WTC11 (cell line): ENCODE data around the gene POLDIP3. TPM values are rescaled to one million over a fixed set of nuclear protein-coding genes. Genes with fewer than 3 reads are reported as not detected.

Source experiments
- ATAC-seq: fragments of 200-7000 bp; cut with Tn5 transposase; 2 replicates; pipeline ENCODE4 v1.10.0; 2021; ENCODE audit warnings: mild to moderate bottlenecking, moderate library complexity
- CTCF ChIA-PET: fragments of 300-600 bp; sonication (Branson Sonifier 250); formaldehyde crosslinking; loops from one replicate; lab custom pipeline; 2021; ENCODE audit warnings: antibody characterized with exemption; lab: Charles Lee
- POLR2A ChIA-PET: fragments of 350-600 bp; sonication (Branson Sonifier 250); formaldehyde crosslinking; loops from one replicate; lab custom pipeline; 2021; ENCODE audit warnings: antibody characterized with exemption; lab: Charles Lee
- DNase-seq: peaks from one replicate; pipeline ENCODE4 v3.0.0; 2021; ENCODE audit warnings: low spot score
- H3K27ac Mint-ChIP-seq: 2 replicates; pipeline ENCODE4 v1.8.0; 2021; ENCODE audit warnings: mixed read lengths
- H3K27me3 Mint-ChIP-seq: 2 replicates; pipeline ENCODE4 v1.8.0; 2021; ENCODE audit warnings: low read depth, mild to moderate bottlenecking, moderate library complexity, mixed read lengths
- H3K36me3 Mint-ChIP-seq: 2 replicates; pipeline ENCODE4 v1.8.0; 2021; ENCODE audit warnings: mixed read lengths
- H3K4me1 Mint-ChIP-seq: 2 replicates; pipeline ENCODE4 v1.8.0; 2022; ENCODE audit warnings: mixed read lengths
- H3K4me3 Mint-ChIP-seq: 2 replicates; pipeline ENCODE4 v1.8.0; 2021; ENCODE audit warnings: mild to moderate bottlenecking, moderate library complexity, mixed read lengths
- H3K9me3 Mint-ChIP-seq: 2 replicates; pipeline ENCODE4 v1.8.0; 2021; ENCODE audit warnings: mixed read lengths
- CREM ChIP-seq: sonication (generic); formaldehyde crosslinking; IDR thresholded peaks from 2 replicates; pipeline ENCODE4 v1.8.1; 2022; ENCODE audit warnings: mild to moderate bottlenecking, missing genetic modification reagents, moderate library complexity
- EMX1 ChIP-seq: fragments of 250-450 bp; sonication (Bioruptor Pico); IDR thresholded peaks from 2 replicates; pipeline ENCODE4 v1.8.0; 2021; ENCODE audit warnings: mild to moderate bottlenecking
- JAZF1 ChIP-seq: fragments of 250-450 bp; sonication (Bioruptor Pico); IDR thresholded peaks from 2 replicates; pipeline ENCODE4 v1.9.0; 2021; ENCODE audit warnings: moderate library complexity, mild to moderate bottlenecking, inconsistent platforms
- PRRX2 ChIP-seq: fragments of 250-450 bp; sonication (Bioruptor Pico); IDR thresholded peaks from 2 replicates; pipeline ENCODE4 v1.8.0; 2021; ENCODE audit warnings: mild to moderate bottlenecking
- SP1 ChIP-seq: sonication (generic); formaldehyde crosslinking; conservative IDR thresholded peaks from 2 replicates; pipeline ENCODE4 v1.8.1; 2022; ENCODE audit warnings: missing genetic modification reagents
- ZNF317 ChIP-seq: sonication (generic); formaldehyde crosslinking; IDR thresholded peaks from 2 replicates; pipeline ENCODE4 v1.8.1; 2023; ENCODE audit warnings: low read depth, mild to moderate bottlenecking, moderate library complexity, missing genetic modification reagents, borderline replicate concordance
- ZNF416 ChIP-seq: fragments of 250-450 bp; sonication (Bioruptor Pico); IDR thresholded peaks from 2 replicates; pipeline ENCODE4 v1.9.0; 2021; ENCODE audit warnings: mild to moderate bottlenecking, inconsistent platforms
- total RNA-seq: library from RNA; stranded (reverse); gene quantifications from 3 replicates; pipeline ENCODE4 v1.2.3, GENCODE V29; 2021
- TF ChIP-seq, protein P1 (sequence below): sonication (generic); formaldehyde crosslinking; IDR thresholded peaks from 2 replicates; pipeline ENCODE4 v1.8.1; 2022; ENCODE audit warnings: low read depth, missing genetic modification reagents, borderline replicate concordance
- TF ChIP-seq, protein P2 (sequence below): fragments of 200-600 bp; IDR thresholded peaks from 2 replicates; pipeline ENCODE4 v1.8.0; 2022; ENCODE audit warnings: antibody characterized with exemption
- TF ChIP-seq, protein P3 (sequence below): sonication (generic); formaldehyde crosslinking; IDR thresholded peaks from 2 replicates; pipeline ENCODE4 v1.8.0; 2023; ENCODE audit warnings: missing genetic modification reagents, mild to moderate bottlenecking, borderline replicate concordance
- TF ChIP-seq, protein P4 (sequence below): sonication (generic); formaldehyde crosslinking; IDR thresholded peaks from 2 replicates; pipeline ENCODE4 v1.8.1; 2023; ENCODE audit warnings: mild to moderate bottlenecking, missing genetic modification reagents, moderate library complexity
- TF ChIP-seq, protein P5 (sequence below): fragments of 250-450 bp; sonication (Bioruptor Pico); IDR thresholded peaks from 2 replicates; pipeline ENCODE4 v1.9.0; 2021; ENCODE audit warnings: mild to moderate bottlenecking, borderline replicate concordance
- TF ChIP-seq, protein P6 (sequence below): sonication (generic); formaldehyde crosslinking; IDR thresholded peaks from 2 replicates; pipeline ENCODE4 v1.8.1; 2023; ENCODE audit warnings: mild to moderate bottlenecking, moderate library complexity, missing genetic modification reagents

Gene POLDIP3
- total RNA-seq, 1 experiment from 2014 or later = 73.2 TPM

DNA sequence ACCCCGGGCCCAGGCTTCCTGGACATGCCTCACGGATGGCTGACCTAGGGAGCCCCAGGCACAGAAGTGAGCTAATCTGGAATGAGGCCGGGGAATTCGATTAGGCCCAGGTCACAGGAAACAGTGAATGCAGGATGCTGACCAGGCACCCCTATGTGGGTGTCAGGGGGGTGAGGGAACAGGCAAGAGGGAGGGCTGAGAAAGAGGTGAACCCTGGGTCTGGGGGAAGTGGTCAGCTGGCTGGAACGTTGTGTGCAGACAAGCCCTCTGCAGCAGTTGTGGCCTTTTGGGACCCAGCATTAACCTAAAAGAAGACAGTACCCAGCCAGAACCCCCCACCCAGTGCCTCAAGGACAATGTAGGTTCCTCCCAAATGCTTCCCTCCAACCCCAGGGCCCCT, 52.8 kb downstream of the POLDIP3 start (continued):
- TF ChIP-seq, protein P1, sequence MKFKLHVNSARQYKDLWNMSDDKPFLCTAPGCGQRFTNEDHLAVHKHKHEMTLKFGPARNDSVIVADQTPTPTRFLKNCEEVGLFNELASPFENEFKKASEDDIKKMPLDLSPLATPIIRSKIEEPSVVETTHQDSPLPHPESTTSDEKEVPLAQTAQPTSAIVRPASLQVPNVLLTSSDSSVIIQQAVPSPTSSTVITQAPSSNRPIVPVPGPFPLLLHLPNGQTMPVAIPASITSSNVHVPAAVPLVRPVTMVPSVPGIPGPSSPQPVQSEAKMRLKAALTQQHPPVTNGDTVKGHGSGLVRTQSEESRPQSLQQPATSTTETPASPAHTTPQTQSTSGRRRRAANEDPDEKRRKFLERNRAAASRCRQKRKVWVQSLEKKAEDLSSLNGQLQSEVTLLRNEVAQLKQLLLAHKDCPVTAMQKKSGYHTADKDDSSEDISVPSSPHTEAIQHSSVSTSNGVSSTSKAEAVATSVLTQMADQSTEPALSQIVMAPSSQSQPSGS (CRISPR knock-in tag) = no peak
- TF ChIP-seq, all 79 proteins: peak for 0

DNA sequence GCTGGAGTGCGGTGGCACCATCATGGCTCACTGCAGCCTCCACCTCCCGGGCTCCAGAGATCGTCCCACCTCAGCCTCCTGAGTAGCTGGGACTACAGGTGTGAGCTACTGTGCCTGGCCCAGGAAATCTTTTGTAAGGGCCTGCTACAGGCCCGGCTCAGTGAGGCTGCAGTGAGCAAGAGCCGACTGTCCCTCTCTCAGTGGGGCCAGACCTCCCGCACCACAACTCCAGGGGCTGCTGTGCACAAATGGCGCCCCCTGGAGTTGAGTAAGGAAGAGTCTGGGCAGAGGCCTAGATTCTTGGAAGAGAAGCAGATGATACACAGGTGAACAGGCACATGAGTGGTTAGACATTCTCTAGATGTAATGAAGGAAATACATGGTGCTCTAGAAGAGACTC, 53.9 kb downstream of the POLDIP3 start:
- Mint-ChIP-seq H3K27me3 (peaks cover 45% of the 10 kb centered on the region), H3K9me3 (no peaks in the 10 kb centered on the region), H3K27ac (no peak overlapping the region), H3K4me1 (peaks cover 8% of the 10 kb centered on the region), H3K4me3 (no peak overlapping the region), H3K36me3 (no peaks in the 10 kb centered on the region)
- CTCF ChIA-PET = interaction anchor here (0.6 to 2.8 kb wide), 12 partner anchors 9 to 386 kb away, joined by 3 to 15 read pairs (median 4); no protein-coding TSS in a partner anchor
- TF ChIP-seq ZNF416 (CRISPR knock-in tag) = no peak
- TF ChIP-seq PRRX2 (CRISPR knock-in tag) = no peak
- TF ChIP-seq, protein P2, sequence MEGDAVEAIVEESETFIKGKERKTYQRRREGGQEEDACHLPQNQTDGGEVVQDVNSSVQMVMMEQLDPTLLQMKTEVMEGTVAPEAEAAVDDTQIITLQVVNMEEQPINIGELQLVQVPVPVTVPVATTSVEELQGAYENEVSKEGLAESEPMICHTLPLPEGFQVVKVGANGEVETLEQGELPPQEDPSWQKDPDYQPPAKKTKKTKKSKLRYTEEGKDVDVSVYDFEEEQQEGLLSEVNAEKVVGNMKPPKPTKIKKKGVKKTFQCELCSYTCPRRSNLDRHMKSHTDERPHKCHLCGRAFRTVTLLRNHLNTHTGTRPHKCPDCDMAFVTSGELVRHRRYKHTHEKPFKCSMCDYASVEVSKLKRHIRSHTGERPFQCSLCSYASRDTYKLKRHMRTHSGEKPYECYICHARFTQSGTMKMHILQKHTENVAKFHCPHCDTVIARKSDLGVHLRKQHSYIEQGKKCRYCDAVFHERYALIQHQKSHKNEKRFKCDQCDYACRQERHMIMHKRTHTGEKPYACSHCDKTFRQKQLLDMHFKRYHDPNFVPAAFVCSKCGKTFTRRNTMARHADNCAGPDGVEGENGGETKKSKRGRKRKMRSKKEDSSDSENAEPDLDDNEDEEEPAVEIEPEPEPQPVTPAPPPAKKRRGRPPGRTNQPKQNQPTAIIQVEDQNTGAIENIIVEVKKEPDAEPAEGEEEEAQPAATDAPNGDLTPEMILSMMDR = peak; percentile 70
- TF ChIP-seq JAZF1 (CRISPR knock-in tag) = no peak
- TF ChIP-seq EMX1 (CRISPR knock-in tag) = no peak
- TF ChIP-seq ZNF317 (CRISPR knock-in tag) = no peak
- TF ChIP-seq, protein P3, sequence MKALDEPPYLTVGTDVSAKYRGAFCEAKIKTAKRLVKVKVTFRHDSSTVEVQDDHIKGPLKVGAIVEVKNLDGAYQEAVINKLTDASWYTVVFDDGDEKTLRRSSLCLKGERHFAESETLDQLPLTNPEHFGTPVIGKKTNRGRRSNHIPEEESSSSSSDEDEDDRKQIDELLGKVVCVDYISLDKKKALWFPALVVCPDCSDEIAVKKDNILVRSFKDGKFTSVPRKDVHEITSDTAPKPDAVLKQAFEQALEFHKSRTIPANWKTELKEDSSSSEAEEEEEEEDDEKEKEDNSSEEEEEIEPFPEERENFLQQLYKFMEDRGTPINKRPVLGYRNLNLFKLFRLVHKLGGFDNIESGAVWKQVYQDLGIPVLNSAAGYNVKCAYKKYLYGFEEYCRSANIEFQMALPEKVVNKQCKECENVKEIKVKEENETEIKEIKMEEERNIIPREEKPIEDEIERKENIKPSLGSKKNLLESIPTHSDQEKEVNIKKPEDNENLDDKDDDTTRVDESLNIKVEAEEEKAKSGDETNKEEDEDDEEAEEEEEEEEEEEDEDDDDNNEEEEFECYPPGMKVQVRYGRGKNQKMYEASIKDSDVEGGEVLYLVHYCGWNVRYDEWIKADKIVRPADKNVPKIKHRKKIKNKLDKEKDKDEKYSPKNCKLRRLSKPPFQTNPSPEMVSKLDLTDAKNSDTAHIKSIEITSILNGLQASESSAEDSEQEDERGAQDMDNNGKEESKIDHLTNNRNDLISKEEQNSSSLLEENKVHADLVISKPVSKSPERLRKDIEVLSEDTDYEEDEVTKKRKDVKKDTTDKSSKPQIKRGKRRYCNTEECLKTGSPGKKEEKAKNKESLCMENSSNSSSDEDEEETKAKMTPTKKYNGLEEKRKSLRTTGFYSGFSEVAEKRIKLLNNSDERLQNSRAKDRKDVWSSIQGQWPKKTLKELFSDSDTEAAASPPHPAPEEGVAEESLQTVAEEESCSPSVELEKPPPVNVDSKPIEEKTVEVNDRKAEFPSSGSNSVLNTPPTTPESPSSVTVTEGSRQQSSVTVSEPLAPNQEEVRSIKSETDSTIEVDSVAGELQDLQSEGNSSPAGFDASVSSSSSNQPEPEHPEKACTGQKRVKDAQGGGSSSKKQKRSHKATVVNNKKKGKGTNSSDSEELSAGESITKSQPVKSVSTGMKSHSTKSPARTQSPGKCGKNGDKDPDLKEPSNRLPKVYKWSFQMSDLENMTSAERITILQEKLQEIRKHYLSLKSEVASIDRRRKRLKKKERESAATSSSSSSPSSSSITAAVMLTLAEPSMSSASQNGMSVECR (CRISPR knock-in tag) = no peak
- TF ChIP-seq, protein P4, sequence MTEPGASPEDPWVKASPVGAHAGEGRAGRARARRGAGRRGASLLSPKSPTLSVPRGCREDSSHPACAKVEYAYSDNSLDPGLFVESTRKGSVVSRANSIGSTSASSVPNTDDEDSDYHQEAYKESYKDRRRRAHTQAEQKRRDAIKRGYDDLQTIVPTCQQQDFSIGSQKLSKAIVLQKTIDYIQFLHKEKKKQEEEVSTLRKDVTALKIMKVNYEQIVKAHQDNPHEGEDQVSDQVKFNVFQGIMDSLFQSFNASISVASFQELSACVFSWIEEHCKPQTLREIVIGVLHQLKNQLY = no peak
- TF ChIP-seq SP1 (CRISPR knock-in tag) = no peak
- TF ChIP-seq, protein P5, sequence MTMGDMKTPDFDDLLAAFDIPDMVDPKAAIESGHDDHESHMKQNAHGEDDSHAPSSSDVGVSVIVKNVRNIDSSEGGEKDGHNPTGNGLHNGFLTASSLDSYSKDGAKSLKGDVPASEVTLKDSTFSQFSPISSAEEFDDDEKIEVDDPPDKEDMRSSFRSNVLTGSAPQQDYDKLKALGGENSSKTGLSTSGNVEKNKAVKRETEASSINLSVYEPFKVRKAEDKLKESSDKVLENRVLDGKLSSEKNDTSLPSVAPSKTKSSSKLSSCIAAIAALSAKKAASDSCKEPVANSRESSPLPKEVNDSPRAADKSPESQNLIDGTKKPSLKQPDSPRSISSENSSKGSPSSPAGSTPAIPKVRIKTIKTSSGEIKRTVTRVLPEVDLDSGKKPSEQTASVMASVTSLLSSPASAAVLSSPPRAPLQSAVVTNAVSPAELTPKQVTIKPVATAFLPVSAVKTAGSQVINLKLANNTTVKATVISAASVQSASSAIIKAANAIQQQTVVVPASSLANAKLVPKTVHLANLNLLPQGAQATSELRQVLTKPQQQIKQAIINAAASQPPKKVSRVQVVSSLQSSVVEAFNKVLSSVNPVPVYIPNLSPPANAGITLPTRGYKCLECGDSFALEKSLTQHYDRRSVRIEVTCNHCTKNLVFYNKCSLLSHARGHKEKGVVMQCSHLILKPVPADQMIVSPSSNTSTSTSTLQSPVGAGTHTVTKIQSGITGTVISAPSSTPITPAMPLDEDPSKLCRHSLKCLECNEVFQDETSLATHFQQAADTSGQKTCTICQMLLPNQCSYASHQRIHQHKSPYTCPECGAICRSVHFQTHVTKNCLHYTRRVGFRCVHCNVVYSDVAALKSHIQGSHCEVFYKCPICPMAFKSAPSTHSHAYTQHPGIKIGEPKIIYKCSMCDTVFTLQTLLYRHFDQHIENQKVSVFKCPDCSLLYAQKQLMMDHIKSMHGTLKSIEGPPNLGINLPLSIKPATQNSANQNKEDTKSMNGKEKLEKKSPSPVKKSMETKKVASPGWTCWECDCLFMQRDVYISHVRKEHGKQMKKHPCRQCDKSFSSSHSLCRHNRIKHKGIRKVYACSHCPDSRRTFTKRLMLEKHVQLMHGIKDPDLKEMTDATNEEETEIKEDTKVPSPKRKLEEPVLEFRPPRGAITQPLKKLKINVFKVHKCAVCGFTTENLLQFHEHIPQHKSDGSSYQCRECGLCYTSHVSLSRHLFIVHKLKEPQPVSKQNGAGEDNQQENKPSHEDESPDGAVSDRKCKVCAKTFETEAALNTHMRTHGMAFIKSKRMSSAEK = no peak
- TF ChIP-seq CREM = no peak
- TF ChIP-seq, protein P6, sequence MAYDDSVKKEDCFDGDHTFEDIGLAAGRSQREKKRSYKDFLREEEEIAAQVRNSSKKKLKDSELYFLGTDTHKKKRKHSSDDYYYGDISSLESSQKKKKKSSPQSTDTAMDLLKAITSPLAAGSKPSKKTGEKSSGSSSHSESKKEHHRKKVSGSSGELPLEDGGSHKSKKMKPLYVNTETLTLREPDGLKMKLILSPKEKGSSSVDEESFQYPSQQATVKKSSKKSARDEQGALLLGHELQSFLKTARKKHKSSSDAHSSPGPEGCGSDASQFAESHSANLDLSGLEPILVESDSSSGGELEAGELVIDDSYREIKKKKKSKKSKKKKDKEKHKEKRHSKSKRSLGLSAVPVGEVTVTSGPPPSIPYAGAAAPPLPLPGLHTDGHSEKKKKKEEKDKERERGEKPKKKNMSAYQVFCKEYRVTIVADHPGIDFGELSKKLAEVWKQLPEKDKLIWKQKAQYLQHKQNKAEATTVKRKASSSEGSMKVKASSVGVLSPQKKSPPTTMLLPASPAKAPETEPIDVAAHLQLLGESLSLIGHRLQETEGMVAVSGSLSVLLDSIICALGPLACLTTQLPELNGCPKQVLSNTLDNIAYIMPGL (CRISPR knock-in tag) = 0 out of 2 replicates have a peak, but pooled peaks have one; percentile 23
- POLR2A ChIA-PET = interaction anchor here (1.2 kb wide), 1 partner anchor 9 kb away, joined by 6 read pairs; no protein-coding TSS in a partner anchor
- DNase-seq = peak; percentile 45
- ATAC-seq = peak; percentile 79
